K562 (cell line): ENCODE measurements around the gene OR4D9. TPM values are rescaled to one million over a fixed set of nuclear protein-coding genes. Genes with fewer than 3 reads are reported as not detected.

Experiments
- ARNT ChIP-seq, 2 experiments: fragments of 450-650 bp; IDR thresholded peaks; 2 replicates each; pipeline ENCODE4 v1.6.1; 2016; ENCODE audit warnings: mild to moderate bottlenecking in 1 of 2
- DEAF1 ChIP-seq: fragments of 450-650 bp; formaldehyde crosslinking; IDR thresholded peaks from 2 replicates; pipeline ENCODE4 v1.4.0; 2020; ENCODE audit warnings: mild to moderate bottlenecking, moderate library complexity
- ELK1 ChIP-seq: sonication (generic); formaldehyde crosslinking; IDR thresholded peaks from 2 replicates; pipeline ENCODE4 v1.8.1; 2022; ENCODE audit warnings: missing genetic modification reagents
- FOXP4 ChIP-seq: sonication (generic); formaldehyde crosslinking; IDR thresholded peaks from 2 replicates; pipeline ENCODE4 v1.8.0; 2022; ENCODE audit warnings: mild to moderate bottlenecking, missing genetic modification reagents, borderline replicate concordance
- GATAD2A ChIP-seq: fragments of 450-650 bp; IDR thresholded peaks from 2 replicates; pipeline ENCODE4 v1.6.1; 2017
- HDAC3 ChIP-seq: fragments of 450-650 bp; IDR thresholded peaks from 2 replicates; pipeline ENCODE4 v1.6.1; 2018; ENCODE audit warnings: borderline replicate concordance, mild to moderate bottlenecking, moderate library complexity; ENCODE audit not compliant: partially characterized antibody
- HDAC8 ChIP-seq: fragments of 450-650 bp; IDR thresholded peaks from 2 replicates; pipeline ENCODE4 v1.6.1; 2016; ENCODE audit warnings: mild to moderate bottlenecking, missing genetic modification characterization, moderate library complexity, missing compliant biosample characterization
- HIVEP1 ChIP-seq: fragments of 250-450 bp; sonication (Bioruptor Pico); IDR thresholded peaks from 2 replicates; pipeline ENCODE4 v1.4.0; 2020; ENCODE audit warnings: mild to moderate bottlenecking
- HMGN3 ChIP-seq: IDR thresholded peaks from 2 replicates; pipeline ENCODE4 v1.6.1; 2011; ENCODE audit warnings: borderline replicate concordance, low read depth, mild to moderate bottlenecking, mixed read lengths, low read length; ENCODE audit not compliant: insufficient read length; ENCODE audit errors: extremely low read depth
- HNRNPLL ChIP-seq: fragments of 200-400 bp; formaldehyde crosslinking; IDR thresholded peaks from 2 replicates; pipeline ENCODE4 v1.6.1; 2017; ENCODE audit warnings: low read length, low read depth, mild to moderate bottlenecking; ENCODE audit not compliant: poor library complexity, severe bottlenecking
- JUND ChIP-seq, 2 experiments: IDR thresholded peaks; 2 replicates in 1 of 2; 3 replicates in 1 of 2; pipeline ENCODE4 v1.6.1; 2011; ENCODE audit warnings: borderline replicate concordance in 2 of 2, low read depth in 2 of 2, low read length in 2 of 2, improper control_type of control experiment in 1 of 2, missing biosample characterization in 1 of 2, missing genetic modification characterization in 1 of 2, missing genetic modification reagents in 1 of 2
- RNF2 ChIP-seq: sonication (generic); IDR thresholded peaks from 2 replicates; pipeline ENCODE4 v1.6.1; 2016
- SUPT5H ChIP-seq: fragments of 450-650 bp; IDR thresholded peaks from 2 replicates; pipeline ENCODE4 v1.6.1; 2016
- TAF15 ChIP-seq: fragments of 200-400 bp; formaldehyde crosslinking; IDR thresholded peaks from 2 replicates; pipeline ENCODE4 v1.6.1; 2017; ENCODE audit warnings: mild to moderate bottlenecking, low read depth, low read length, moderate library complexity
- TAL1 ChIP-seq: fragments of 450-650 bp; IDR thresholded peaks from 2 replicates; pipeline ENCODE4 v1.6.1; 2016; ENCODE audit warnings: mild to moderate bottlenecking
- TRIM24 ChIP-seq, 2 experiments: fragments of 450-650 bp; IDR thresholded peaks; 2 replicates each; pipeline ENCODE4 v1.6.1; 2016
- TSC22D4 ChIP-seq: fragments of 450-650 bp; IDR thresholded peaks from 2 replicates; pipeline ENCODE4 v1.6.1; 2016; ENCODE audit warnings: missing genetic modification characterization, missing biosample characterization, control low read depth
- ZBTB12 ChIP-seq: fragments of 250-450 bp; sonication (Bioruptor Pico); IDR thresholded peaks from 2 replicates; pipeline ENCODE4 v1.4.0; 2020
- ZBTB8A ChIP-seq: fragments of 450-650 bp; IDR thresholded peaks from 2 replicates; pipeline ENCODE4 v1.6.1; 2018; ENCODE audit warnings: mild to moderate bottlenecking, moderate library complexity; ENCODE audit not compliant: partially characterized antibody
- ZC3H11A ChIP-seq: IDR thresholded peaks from 2 replicates; pipeline ENCODE4 v1.6.1; 2012; ENCODE audit warnings: low read depth, low read length, improper control_type of control experiment
- ZNF121 ChIP-seq: sonication (generic); formaldehyde crosslinking; conservative IDR thresholded peaks from 2 replicates; pipeline ENCODE4 v1.8.0; 2022; ENCODE audit warnings: missing genetic modification reagents
- ZNF175 ChIP-seq: fragments of 200-800 bp; sonication (Bioruptor generic); IDR thresholded peaks from 2 replicates; pipeline ENCODE4 v1.6.1; 2016; ENCODE audit warnings: low read depth, mild to moderate bottlenecking, missing genetic modification characterization, missing compliant biosample characterization
- ZNF253 ChIP-seq: fragments of 250-450 bp; sonication (Bioruptor Pico); conservative IDR thresholded peaks from 2 replicates; pipeline ENCODE4 v1.6.1; 2021; ENCODE audit warnings: mild to moderate bottlenecking
- ZNF41 ChIP-seq: fragments of 250-450 bp; sonication (Bioruptor Pico); conservative IDR thresholded peaks from 2 replicates; pipeline ENCODE4 v1.4.0; 2020; ENCODE audit warnings: mild to moderate bottlenecking
- ZNF780A ChIP-seq: fragments of 250-450 bp; sonication (Bioruptor Pico); IDR thresholded peaks from 2 replicates; pipeline ENCODE4 v1.5.0; 2021; ENCODE audit warnings: mild to moderate bottlenecking
- ZSCAN29 ChIP-seq: fragments of 450-650 bp; IDR thresholded peaks from 2 replicates; pipeline ENCODE4 v1.6.1; 2017
- polyA plus RNA-seq, 8 experiments: library from polyadenylated mRNA; depleted of rRNA in 4 of 8; stranded (reverse) in 5 of 8; unstranded in 3 of 8; fragments of >200 nt; fragmentation: Nextera tagmentation in 2 of 8; fragmentation: Illumina TruSeq in 1 of 8; extraction: Ambion mirVana in 2 of 8; extraction: Trizol in 1 of 8; gene quantifications; 2 replicates each; pipeline versions ENCODE4 v1.2.1 to v1.2.3, GENCODE V29; 2011 to 2014; ENCODE audit warnings: inconsistent platforms in 1 of 8, missing spikeins in 1 of 8
- total RNA-seq, 7 experiments: library from RNA; depleted of rRNA in 6 of 7; stranded (reverse); fragments of >200 nt in 6 of 7; fragmentation: Illumina TruSeq in 2 of 7; extraction: Trizol in 2 of 7; gene quantifications; 2 replicates each; pipeline versions ENCODE4 v1.2.1 to v1.2.3, GENCODE V29; 2011 to 2021; ENCODE audit warnings: low replicate concordance in 1 of 7

Gene OR4D9
- total and polyA plus RNA-seq, 9 of the 15 experiments (the other 6 are each of a cell fraction or from before 2014, with no cell fraction given): not detected

- TF ChIP-seq TAF15: no peak
- TF ChIP-seq ELK1 (CRISPR knock-in tag): no peak
- no peak for TF ChIP-seq FOXP4 (CRISPR knock-in tag)
- TF ChIP-seq SUPT5H: peak; percentile 85
- no peak for TF ChIP-seq ZBTB12
- TF ChIP-seq RNF2: peak; percentile 46; the same call in 1 of the 2 replicates
- no peak for TF ChIP-seq TSC22D4 (tag)
- no peak for TF ChIP-seq ZNF121 (CRISPR knock-in tag)
- TF ChIP-seq HDAC3: peak; percentile 68
- no peak for TF ChIP-seq ZNF253 (CRISPR knock-in tag)
- TF ChIP-seq HMGN3: no peak
- peak; percentile 53; the same call in 1 of the 2 replicates for TF ChIP-seq GATAD2A
- TF ChIP-seq HDAC8: 0 out of 2 replicates have a peak, but pooled peaks have one; percentile 30
- TF ChIP-seq HIVEP1: no peak
- TF ChIP-seq ARNT (IDR thresholded peaks at IDR 0.05): peak; percentile 83 to 89
- no peak for TF ChIP-seq ZNF41 (CRISPR knock-in tag)
- peak; percentile 77 for TF ChIP-seq ZSCAN29
- no peak for TF ChIP-seq DEAF1
- no peak for TF ChIP-seq JUND (IDR thresholded peaks at IDR 0.05; ENCODE audit: borderline replicate concordance, low read depth, low read length)
- no peak; the same call in 2 of the 3 replicates for TF ChIP-seq JUND (tag; IDR thresholded peaks at IDR 0.05; ENCODE audit: borderline replicate concordance, low read depth, low read length)
- TF ChIP-seq HNRNPLL: peak; percentile 22
- no peak for TF ChIP-seq ZC3H11A
- no peak for TF ChIP-seq TAL1
- TF ChIP-seq ZBTB8A: peak; percentile 91
- TF ChIP-seq ZNF780A: no peak
- no peak for TF ChIP-seq ZNF175 (CRISPR knock-in tag)
- TF ChIP-seq TRIM24 (IDR thresholded peaks at IDR 0.05): peak in 1 of 2 experiments; percentile 34; a peak in 1 of 4 replicates
These were observed 49.0 kb downstream of the OR4D9 start (continued) for GRCh38 chr11:59560290-59560701.
